Measurements from ENCODE around the gene CFAP47. TPM values are rescaled to one million over a fixed set of nuclear protein-coding genes. Genes with fewer than 3 reads are reported as not detected.

The CFAP47 gene
- total and polyA plus RNA-seq, 9 of the 15 experiments (the other 6 are each of a cell fraction or from before 2014, with no cell fraction given), result 0.06 to 0.29 (median 0.13) TPM

DNA sequence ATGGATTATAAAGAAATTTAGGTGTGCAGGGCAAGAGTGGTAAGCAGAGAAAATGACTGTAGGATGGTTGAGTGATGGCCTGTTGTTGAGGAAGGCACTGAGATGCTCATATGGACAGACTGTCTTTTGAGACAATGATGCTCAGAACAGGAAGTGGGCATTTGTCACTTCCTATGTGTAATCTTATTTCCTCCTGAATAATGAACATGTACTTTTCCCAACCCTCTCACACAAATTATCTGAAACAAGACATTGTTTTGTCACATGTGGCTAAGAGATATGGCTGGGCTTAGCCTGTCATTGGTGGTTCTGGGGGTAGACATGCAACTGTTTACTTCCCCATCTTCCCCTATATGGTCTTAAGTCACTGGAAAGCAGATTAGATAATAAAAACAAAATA is 240.5 kb downstream of the CFAP47 start:
- H3K4me3 ChIP-seq, result no peak overlapping the region
- H2AFZ ChIP-seq (ENCODE audit: low read depth, low read length), result no peak overlapping the region
- ATAC-seq (no peak), FAIRE-seq (no peak), DNase-seq (ENCODE audit: extremely low read depth in 1 of 4, low spot score in 3 of 4) (no peak)
- H3K36me3 ChIP-seq (ENCODE audit: control insufficient read depth, insufficient read depth, low read length), result no peaks in the 10 kb centered on the region
- H3K79me2 ChIP-seq (ENCODE audit: control insufficient read depth, insufficient read depth, low read length), result no peaks in the 10 kb centered on the region
- intact Hi-C loops (cut with micrococcal nuclease), result no loop called here
- in situ Hi-C loops (cut with MboI), result no loop called here
- no peaks in the 10 kb centered on the region for H4K20me1 ChIP-seq (replicated peaks; ENCODE audit: control insufficient read depth, insufficient read depth, low read length)
- H3K27ac ChIP-seq (ENCODE audit: extremely low read depth, low read depth, low read length), result no peak overlapping the region
- H3K9me3 ChIP-seq (replicated peaks; ENCODE audit: control insufficient read depth, insufficient read depth, low read depth, low read length), result no peaks in the 10 kb centered on the region
- BruUV-seq (replicated peaks), result no TSS peak
- ChIA-PET POLR2A (no interaction called here), CTCF (ENCODE audit: low intra/inter-chr PET ratio) (no interaction called here)
- no peaks in the 10 kb centered on the region for H3K4me1 ChIP-seq (replicated peaks in 1 of 2; ENCODE audit: control insufficient read depth in 2 of 2, insufficient read depth in 2 of 2, low read length in 2 of 2)
- no peaks in the 10 kb centered on the region for H3K9me1 ChIP-seq (ENCODE audit: control insufficient read depth, insufficient read depth, low read length)
- H3K4me2 ChIP-seq (ENCODE audit: insufficient read depth, low read length), result no peak overlapping the region
- TF ChIP-seq PHB (CRISPR knock-in tag; IDR thresholded peaks at IDR 0.05), result no peak
- no peak for TF ChIP-seq ZNF76 (CRISPR knock-in tag; IDR thresholded peaks at IDR 0.05; ENCODE audit: borderline replicate concordance)
- no peak for TF ChIP-seq ZKSCAN8 (CRISPR knock-in tag; IDR thresholded peaks at IDR 0.05)
- no peak for TF ChIP-seq RBM25 (IDR thresholded peaks at IDR 0.05; ENCODE audit: low read depth, low read length, severe bottlenecking)
- TF ChIP-seq PYGO2 (tag; IDR thresholded peaks at IDR 0.05), result no peak
- TF ChIP-seq, protein P1, sequence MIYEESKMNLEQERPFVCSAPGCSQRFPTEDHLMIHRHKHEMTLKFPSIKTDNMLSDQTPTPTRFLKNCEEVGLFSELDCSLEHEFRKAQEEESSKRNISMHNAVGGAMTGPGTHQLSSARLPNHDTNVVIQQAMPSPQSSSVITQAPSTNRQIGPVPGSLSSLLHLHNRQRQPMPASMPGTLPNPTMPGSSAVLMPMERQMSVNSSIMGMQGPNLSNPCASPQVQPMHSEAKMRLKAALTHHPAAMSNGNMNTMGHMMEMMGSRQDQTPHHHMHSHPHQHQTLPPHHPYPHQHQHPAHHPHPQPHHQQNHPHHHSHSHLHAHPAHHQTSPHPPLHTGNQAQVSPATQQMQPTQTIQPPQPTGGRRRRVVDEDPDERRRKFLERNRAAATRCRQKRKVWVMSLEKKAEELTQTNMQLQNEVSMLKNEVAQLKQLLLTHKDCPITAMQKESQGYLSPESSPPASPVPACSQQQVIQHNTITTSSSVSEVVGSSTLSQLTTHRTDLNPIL (CRISPR knock-in tag; IDR thresholded peaks at IDR 0.05), result no peak
- H3K9ac ChIP-seq (ENCODE audit: insufficient read depth in 1 of 2, low read depth in 2 of 2, low read length in 2 of 2), result no peak overlapping the region
- no peaks in the 10 kb centered on the region for H3K27me3 ChIP-seq (ENCODE audit: control insufficient read depth in 2 of 2, insufficient read depth in 2 of 2, low read length in 2 of 2)

DNA sequence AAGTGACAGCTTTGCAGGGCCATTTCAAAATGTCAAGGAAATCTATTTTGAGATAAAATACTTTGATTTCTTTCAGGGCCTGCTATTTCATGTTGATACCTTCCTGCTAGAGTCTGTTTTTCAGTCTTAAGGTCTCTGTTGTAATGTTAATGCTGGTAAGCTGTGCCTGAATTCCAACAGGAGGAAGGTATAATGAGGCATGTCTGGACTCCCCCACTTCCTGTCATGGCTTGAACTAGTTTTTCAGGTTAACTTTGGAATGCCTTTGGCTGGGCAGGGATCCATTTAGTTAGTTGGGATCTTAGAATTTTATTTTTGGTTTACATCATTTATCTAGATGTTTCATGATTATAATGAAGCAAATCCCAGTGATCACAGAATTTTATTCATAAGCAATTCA is 279.0 kb downstream of the CFAP47 start:
- no peak for FAIRE-seq
- CTCF ChIA-PET (ENCODE audit: low intra/inter-chr PET ratio), result no interaction called here
- TF ChIP-seq, protein P2, sequence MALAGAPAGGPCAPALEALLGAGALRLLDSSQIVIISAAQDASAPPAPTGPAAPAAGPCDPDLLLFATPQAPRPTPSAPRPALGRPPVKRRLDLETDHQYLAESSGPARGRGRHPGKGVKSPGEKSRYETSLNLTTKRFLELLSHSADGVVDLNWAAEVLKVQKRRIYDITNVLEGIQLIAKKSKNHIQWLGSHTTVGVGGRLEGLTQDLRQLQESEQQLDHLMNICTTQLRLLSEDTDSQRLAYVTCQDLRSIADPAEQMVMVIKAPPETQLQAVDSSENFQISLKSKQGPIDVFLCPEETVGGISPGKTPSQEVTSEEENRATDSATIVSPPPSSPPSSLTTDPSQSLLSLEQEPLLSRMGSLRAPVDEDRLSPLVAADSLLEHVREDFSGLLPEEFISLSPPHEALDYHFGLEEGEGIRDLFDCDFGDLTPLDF (CRISPR knock-in tag; IDR thresholded peaks at IDR 0.05), result no peak
- TF ChIP-seq JUNB (CRISPR knock-in tag; conservative IDR thresholded peaks at IDR 0.05), result no peak
- TF ChIP-seq MAZ (CRISPR knock-in tag; conservative IDR thresholded peaks at IDR 0.05 in 1 of 2, IDR thresholded peaks at IDR 0.05 in 1 of 2), result no peak
- TF ChIP-seq CEBPG (CRISPR knock-in tag; IDR thresholded peaks at IDR 0.05), result no peak
- TF ChIP-seq CEBPG (tag; conservative IDR thresholded peaks at IDR 0.05 in 1 of 2, IDR thresholded peaks at IDR 0.05 in 1 of 2), result no peak
- TF ChIP-seq TSC22D4 (tag; IDR thresholded peaks at IDR 0.05), result no peak
- no peak for TF ChIP-seq PCBP2 (IDR thresholded peaks at IDR 0.05; ENCODE audit: low read depth, low read length, poor library complexity, severe bottlenecking)
- no peak for TF ChIP-seq DLX4 (CRISPR knock-in tag; IDR thresholded peaks at IDR 0.05)
- no peak for TF ChIP-seq GABPB2 (CRISPR knock-in tag; conservative IDR thresholded peaks at IDR 0.05)

More for the DNA sequence above, 279.0 kb downstream of the CFAP47 start:
- intact Hi-C loops (cut with micrococcal nuclease), result no loop called here
- Histone ChIP-seq H3K27ac (ENCODE audit: extremely low read depth, low read depth, low read length) (no peak overlapping the region), H3K4me2 (ENCODE audit: insufficient read depth, low read length) (no peak overlapping the region), H4K20me1 (replicated peaks; ENCODE audit: control insufficient read depth, insufficient read depth, low read length) (no peaks in the 10 kb centered on the region), H3K27me3 (ENCODE audit: control insufficient read depth in 2 of 2, insufficient read depth in 2 of 2, low read length in 2 of 2) (no peaks in the 10 kb centered on the region), H2AFZ (ENCODE audit: low read depth, low read length) (no peak overlapping the region), H3K4me3 (no peak overlapping the region), H3K9me1 (ENCODE audit: control insufficient read depth, insufficient read depth, low read length) (no peaks in the 10 kb centered on the region), H3K36me3 (ENCODE audit: control insufficient read depth, insufficient read depth, low read length) (no peaks in the 10 kb centered on the region), H3K79me2 (ENCODE audit: control insufficient read depth, insufficient read depth, low read length) (no peaks in the 10 kb centered on the region), H3K4me1 (replicated peaks in 1 of 2; ENCODE audit: control insufficient read depth in 2 of 2, insufficient read depth in 2 of 2, low read length in 2 of 2) (no peaks in the 10 kb centered on the region), H3K9me3 (replicated peaks; ENCODE audit: control insufficient read depth, insufficient read depth, low read depth, low read length) (no peaks in the 10 kb centered on the region), H3K9ac (ENCODE audit: insufficient read depth in 1 of 2, low read depth in 2 of 2, low read length in 2 of 2) (no peak overlapping the region)
- in situ Hi-C loops (cut with MboI), result no loop called here
- DNase-seq (ENCODE audit: extremely low read depth in 1 of 4, low spot score in 3 of 4) (no peak), ATAC-seq (no peak)
- POLR2A ChIA-PET, result no interaction called here
- no TSS peak for BruUV-seq (replicated peaks)

Data from K562 (cell line).